HG03520 (cell line): ENCODE data around the gene DLEC1.
"Not testable (repeated sequence)": the region's sequence is repeated elsewhere in the genome, so short reads cannot be mapped to it uniquely, and the experiment has no call there.

Experiments used
- ATAC-seq: cut with Tn5 transposase; IDR thresholded peaks from one replicate; pipeline ENCODE4 v1.9.1; 2021; ENCODE audit warnings: mild to moderate bottlenecking, moderate library complexity; ENCODE audit not compliant: unreplicated experiment

DLEC1 gene

GRCh38 chr3:38036906-38037305 lies 2.1 kb upstream of the DLEC1 start:
- no peak for ATAC-seq

DNA sequence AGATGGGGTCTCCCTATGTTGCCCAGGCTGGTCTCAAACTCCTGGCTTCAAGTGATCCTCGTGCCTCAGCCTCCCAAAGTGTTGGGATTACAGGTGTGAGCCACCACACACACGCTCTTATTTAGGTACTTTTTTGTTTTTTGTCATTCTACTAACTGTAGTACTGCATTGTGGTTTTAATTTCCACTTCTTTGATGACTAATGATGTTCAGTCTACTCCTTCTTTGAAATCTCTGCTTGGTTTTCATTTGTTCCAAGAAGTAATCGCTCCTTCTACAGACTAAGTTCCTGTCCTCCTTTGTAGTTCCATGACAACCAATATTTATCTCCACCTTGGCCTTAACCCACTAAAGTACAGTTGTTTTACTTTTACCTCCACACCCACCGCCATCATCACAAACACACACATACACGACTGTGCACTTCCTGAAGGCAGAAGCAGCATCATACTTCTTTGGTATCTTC lies 529 bp upstream of the DLEC1 start:
- ATAC-seq: no peak

DNA sequence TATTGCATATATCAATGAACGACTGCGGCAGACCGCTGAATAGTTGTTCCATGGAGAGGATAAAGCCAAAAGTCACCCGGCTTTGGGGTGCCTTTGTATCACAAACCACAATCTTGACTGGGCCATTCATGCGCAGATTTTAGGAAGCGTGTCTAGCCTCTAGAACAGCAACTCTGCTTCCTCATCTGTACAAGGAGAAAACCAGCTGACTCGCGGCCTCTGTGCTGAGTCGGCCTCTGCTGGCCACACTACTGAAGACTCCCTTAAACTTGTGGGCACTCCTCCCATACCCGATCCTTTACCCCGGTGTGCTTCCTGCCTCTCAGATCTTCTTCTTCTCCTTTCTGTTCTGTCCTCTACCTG lies 872 bp downstream of the DLEC1 start:
- ATAC-seq: peak; percentile 31

DNA sequence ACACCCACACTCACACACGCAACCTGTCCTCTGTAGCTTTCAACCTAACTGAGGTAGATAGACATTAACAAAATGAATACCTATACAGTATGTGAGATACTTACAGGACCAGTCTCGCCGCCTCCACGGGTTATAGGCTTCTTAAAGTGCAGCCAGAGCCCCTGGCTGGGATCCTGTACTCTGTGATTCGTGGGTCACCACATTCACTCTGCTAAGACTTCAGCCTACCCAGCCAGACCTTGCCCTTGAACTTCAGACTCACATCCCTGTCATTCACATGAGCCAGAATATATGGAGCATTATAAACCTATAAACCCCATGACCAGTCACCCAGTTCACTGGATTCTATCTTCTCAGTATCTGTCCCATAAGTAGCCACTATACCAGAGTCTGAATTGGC lies 1.4 kb downstream of the DLEC1 start:
- ATAC-seq: no peak

DNA sequence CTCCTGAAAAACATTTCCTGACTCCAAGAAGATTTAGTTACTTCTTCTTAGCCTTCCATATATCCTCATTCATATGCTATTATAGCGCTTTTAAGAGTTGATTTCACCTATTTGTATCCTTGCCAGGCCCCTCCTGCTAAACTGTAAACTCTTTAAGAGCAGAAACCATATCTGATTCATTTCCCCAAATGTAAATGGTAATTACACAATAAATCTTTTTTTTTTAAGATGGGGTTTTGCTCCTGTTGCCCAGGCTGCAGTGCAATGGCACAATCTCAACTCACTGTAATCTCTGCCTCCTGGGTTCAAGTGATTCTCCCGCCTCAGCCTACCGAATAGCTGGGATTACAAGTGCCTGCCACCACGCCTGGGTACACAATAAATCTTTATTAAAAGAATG lies 4.5 kb downstream of the DLEC1 start:
- ATAC-seq: no peak

DNA sequence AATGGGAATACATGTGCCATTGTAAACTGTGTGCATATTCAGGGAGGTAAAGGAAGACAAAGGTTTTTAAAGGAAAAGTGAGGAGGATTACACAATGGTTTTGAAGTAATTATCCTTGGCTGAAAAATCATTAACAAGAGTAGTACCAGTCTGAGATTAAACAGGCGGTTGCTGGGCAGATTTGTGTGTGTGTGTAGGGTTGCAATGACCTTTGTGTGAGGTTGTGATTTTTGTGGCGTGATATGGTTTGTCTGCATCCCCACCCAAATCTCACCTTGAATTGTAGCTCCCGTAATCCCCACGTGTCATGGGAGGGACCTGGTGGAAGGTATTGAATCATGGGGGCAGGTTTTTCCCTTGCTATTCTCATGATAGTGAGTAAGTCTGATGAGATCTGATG lies 7.0 kb downstream of the DLEC1 start:
- ATAC-seq: no peak

- ATAC-seq: no peak
Measured at GRCh38 chr3:38046821-38047220, 7.8 kb downstream of the DLEC1 start.

DNA sequence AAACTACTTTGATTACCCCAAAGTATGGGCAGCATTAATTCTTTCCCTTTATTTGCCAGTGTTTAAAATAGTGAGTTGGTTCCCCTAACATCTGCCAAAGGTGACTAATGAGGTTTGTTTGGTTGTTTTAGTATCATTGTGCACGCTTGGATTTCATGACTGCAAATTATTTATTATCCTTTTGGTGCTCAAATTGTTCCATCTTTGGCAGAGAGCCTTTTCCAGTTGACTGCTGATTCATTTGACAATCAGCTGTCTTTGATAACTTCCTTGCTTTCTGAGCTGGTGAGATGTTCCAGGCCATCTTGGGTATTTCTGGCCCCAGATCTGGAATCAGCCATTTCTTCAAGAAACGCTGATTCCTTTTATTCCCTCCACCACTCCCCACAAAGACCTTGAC lies 8.9 kb downstream of the DLEC1 start:
- no peak for ATAC-seq

DNA sequence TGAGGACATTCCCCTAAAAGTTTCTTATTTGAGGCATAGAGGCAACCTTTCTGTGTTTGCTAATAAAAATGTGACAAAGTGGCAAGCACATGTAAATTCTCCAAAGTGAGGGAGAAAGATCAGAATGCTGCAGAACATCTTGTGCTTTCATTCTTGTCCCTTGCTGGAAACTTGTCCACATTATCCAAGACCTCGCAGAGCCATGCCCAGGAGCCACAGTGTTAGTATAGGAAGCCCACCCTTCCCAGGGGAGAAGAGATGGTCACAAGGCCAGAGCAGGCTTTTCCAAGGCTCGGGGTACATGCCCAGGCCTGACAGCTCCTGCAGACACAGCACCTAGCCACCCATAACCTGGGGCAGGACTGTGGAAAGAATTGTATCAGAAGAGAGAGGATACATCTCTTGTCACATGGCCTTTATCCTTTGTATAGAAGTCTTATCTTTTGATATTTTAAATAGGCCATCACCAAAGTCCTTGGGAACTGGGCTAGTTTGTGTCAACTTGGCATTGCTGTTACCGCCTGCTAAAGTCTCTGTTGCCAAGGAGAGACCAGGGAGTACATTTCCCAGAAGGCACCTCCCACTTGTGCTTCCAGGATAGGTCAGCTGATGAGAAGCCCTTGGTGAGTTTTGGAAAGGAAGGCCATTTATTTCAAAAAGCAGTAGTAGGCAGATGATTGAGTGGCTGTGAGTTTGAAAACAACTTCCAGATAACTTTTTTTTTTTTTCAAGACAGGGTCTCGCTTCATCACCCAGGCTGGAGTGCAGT lies 10.5 kb downstream of the DLEC1 start:
- ATAC-seq: no peak

- no peak for ATAC-seq
Measured at GRCh38 chr3:38051131-38051530, 12.1 kb downstream of the DLEC1 start.

- not testable (repeated sequence) for ATAC-seq
Measured at GRCh38 chr3:38053286-38053685, 14.3 kb downstream of the DLEC1 start.

GRCh38 chr3:38053813-38054498 lies 14.9 kb downstream of the DLEC1 start:
- ATAC-seq: not testable (repeated sequence)

GRCh38 chr3:38054499-38055001 lies 15.5 kb downstream of the DLEC1 start:
- ATAC-seq: no peak

DNA sequence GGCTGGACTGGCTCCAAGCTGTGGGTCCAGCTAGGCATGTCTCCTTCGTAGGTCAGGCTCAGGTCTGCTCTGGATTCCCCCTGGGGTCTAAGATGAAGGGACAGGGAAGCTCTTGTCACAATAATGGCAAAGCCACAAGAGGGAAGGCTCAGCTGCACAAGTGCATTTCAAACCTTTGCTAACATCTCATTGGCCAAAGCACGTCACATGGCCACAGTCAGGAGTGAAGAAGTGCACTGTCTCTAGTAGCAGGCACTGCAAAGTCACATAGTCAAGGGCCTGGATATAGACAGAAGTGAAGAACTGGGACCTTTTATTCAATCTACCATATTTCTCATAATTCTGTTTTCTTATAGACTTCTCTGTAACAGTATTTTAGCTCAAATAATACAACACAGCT lies 20.1 kb downstream of the DLEC1 start:
- no peak for ATAC-seq

GRCh38 chr3:38059591-38059990 lies 20.6 kb downstream of the DLEC1 start:
- no peak for ATAC-seq

GRCh38 chr3:38062809-38063208 lies 23.8 kb downstream of the DLEC1 start:
- ATAC-seq: no peak

DNA sequence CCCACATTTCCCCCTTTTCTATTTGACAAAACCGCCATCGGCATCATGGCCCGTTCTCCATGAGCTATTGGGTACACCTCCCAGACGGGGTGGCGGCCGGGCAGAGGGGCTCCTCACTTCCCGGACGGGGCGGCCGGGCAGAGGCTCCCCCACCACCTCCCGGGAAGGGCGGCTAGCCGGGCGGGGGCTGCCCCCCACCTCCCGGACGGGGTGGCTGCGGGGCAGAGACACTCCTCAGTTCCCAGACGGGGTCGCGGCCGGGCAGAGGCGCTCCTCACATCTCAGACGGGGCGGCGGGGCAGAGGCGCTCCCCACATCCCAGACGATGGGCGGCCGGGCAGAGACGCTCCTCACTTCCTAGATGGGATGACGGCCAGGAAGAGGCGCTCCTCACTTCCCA lies 25.4 kb downstream of the DLEC1 start:
- ATAC-seq: not testable (repeated sequence)

DNA sequence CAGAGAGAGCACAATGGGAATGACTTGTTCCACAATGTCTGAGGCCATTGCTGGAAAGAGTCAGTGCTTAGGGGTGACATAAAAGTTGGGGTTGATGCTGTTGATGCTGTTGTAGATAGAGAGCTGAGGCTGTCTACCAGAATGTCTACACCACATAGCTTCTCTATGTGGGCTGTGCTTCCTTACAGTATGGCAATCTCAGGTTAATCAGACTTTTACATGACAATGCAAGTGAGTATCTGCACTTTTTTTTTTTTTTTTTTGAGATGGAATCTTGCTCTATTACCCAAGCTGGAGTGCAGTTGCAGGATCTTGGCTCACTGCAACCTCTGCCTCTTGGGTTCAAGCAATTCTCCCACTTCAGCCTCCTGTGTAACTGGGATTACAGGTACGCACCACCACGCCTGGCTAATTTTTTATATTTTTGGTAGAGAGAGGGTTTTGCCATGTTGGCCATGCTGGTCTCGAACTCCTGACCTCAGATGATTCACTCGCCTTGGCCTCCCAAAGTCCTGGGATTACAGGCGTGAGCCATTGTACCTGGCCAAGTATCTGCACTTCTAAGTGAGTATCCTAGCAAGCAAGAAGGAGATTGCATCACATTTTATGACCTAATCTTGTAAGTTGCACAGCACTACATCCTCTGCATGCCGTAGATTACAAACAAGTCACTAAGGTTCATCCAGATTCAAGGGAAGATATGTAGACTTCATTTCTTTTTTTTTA lies 28.7 kb downstream of the DLEC1 start:
- ATAC-seq: no peak

GRCh38 chr3:38070013-38070412 lies 31.0 kb downstream of the DLEC1 start:
- no peak for ATAC-seq

- ATAC-seq: not testable (repeated sequence)
Measured at GRCh38 chr3:38077073-38077472, 38.1 kb downstream of the DLEC1 start.

DNA sequence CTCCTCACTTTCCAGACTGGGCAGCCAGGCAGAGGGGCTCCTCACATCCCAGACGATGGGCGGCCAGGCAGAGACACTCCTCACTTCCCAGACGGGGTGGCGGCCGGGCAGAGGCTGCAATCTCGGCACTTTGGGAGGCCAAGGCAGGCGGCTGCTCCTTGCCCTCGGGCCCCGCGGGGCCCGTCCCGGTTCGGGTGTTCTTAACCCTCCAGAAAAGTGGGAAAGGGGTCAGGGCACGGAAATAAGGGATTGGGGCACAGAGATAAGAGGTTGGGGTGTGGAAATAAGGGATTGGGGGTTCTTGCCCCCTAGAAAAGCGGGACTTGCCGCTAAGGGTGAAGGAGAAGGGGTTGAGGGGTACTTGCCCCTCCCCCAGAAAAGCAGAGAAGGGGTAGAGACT lies 43.3 kb downstream of the DLEC1 start:
- not testable (repeated sequence) for ATAC-seq

GRCh38 chr3:38083254-38083653 lies 44.2 kb downstream of the DLEC1 start:
- ATAC-seq: not testable (repeated sequence)
